ENCODE results near the gene SETD5.

- TF ChIP-seq CTCF (IDR thresholded peaks at IDR 0.05), result no peak
- no peak for TF ChIP-seq POLR2AphosphoS5 (IDR thresholded peaks at IDR 0.05)
- no peak for TF ChIP-seq POLR2A (IDR thresholded peaks at IDR 0.05)
These were observed 72.6 kb downstream of the SETD5 start for GRCh38 chr3:9469986-9470385.
